H9 (cell line): Measurements from ENCODE around the gene CDH8. TPM values are rescaled to one million over a fixed set of nuclear protein-coding genes. Genes with fewer than 3 reads are reported as not detected.

Experiments used
- DNase-seq: peaks from one replicate; pipeline ENCODE4 v3.0.0-alpha.2; 2017
- H2AFZ ChIP-seq: one replicate; pipeline ENCODE4 v1.6.1; 2013; ENCODE audit warnings: mild to moderate bottlenecking, low read length, control low read depth, moderate library complexity
- H2AK5ac ChIP-seq: 2 replicates; pipeline ENCODE4 v1.6.1; 2013; ENCODE audit warnings: low read length, control low read depth, mixed read lengths; ENCODE audit not compliant: insufficient read length
- H2BK120ac ChIP-seq: one replicate; pipeline ENCODE4 v1.6.1; 2013; ENCODE audit warnings: low read depth, mild to moderate bottlenecking, low read length, control low read depth, inconsistent platforms; ENCODE audit not compliant: poor library complexity, severe bottlenecking
- H2BK12ac ChIP-seq: 2 replicates; pipeline ENCODE4 v1.6.1; 2013; ENCODE audit warnings: low read length, control low read depth, mixed read lengths, low read depth; ENCODE audit not compliant: insufficient read length
- H2BK15ac ChIP-seq: 2 replicates; pipeline ENCODE4 v1.6.1; 2013; ENCODE audit warnings: low read depth, low read length, control low read depth
- H2BK20ac ChIP-seq: one replicate; pipeline ENCODE4 v1.6.1; 2013; ENCODE audit warnings: low read depth, mild to moderate bottlenecking, low read length, control low read depth, inconsistent platforms; ENCODE audit not compliant: poor library complexity, severe bottlenecking
- H2BK5ac ChIP-seq: 2 replicates; pipeline ENCODE4 v1.6.1; 2013; ENCODE audit warnings: low read length, control low read depth, mixed read lengths; ENCODE audit not compliant: insufficient read length
- H3K14ac ChIP-seq: 2 replicates; pipeline ENCODE4 v1.6.1; 2013; ENCODE audit warnings: low read length, control low read depth; ENCODE audit not compliant: insufficient read depth
- H3K18ac ChIP-seq: 2 replicates; pipeline ENCODE4 v1.6.1; 2013; ENCODE audit warnings: low read depth, mild to moderate bottlenecking, mixed read lengths, low read length, control low read depth; ENCODE audit not compliant: insufficient read length
- H3K23ac ChIP-seq: 2 replicates; pipeline ENCODE4 v1.6.1; 2013; ENCODE audit warnings: low read length, control low read depth, mixed read lengths, low read depth; ENCODE audit not compliant: insufficient read length
- H3K23me2 ChIP-seq: 2 replicates; pipeline ENCODE4 v1.6.1; 2013; ENCODE audit warnings: low read depth, mild to moderate bottlenecking, mixed read lengths, low read length, control low read depth; ENCODE audit not compliant: insufficient read length, poor library complexity, severe bottlenecking
- H3K27ac ChIP-seq: 2 replicates; pipeline ENCODE4 v1.5.1; 2013; ENCODE audit warnings: low read length, control low read depth, mixed read lengths, low read depth; ENCODE audit not compliant: insufficient read length
- H3K27me3 ChIP-seq: 2 replicates; pipeline ENCODE4 v1.6.1; 2013; ENCODE audit warnings: low read length, control low read depth, inconsistent platforms; ENCODE audit not compliant: insufficient read depth
- H3K4ac ChIP-seq: 2 replicates; pipeline ENCODE4 v1.6.1; 2013; ENCODE audit warnings: low read depth, mild to moderate bottlenecking, control low read depth, inconsistent platforms, low read length, moderate library complexity
- H3K4me1 ChIP-seq: 2 replicates; pipeline ENCODE4 v1.6.1; 2013; ENCODE audit warnings: low read length, control low read depth, inconsistent platforms; ENCODE audit not compliant: insufficient read depth
- H3K4me2 ChIP-seq: 2 replicates; pipeline ENCODE4 v1.6.1; 2013; ENCODE audit warnings: low read length, control low read depth, mixed read lengths; ENCODE audit not compliant: insufficient read length, insufficient read depth
- H3K56ac ChIP-seq: 2 replicates; pipeline ENCODE4 v1.6.1; 2013; ENCODE audit warnings: low read depth, mild to moderate bottlenecking, mixed read lengths, low read length, control low read depth; ENCODE audit not compliant: insufficient read length
- H3K79me1 ChIP-seq: 2 replicates; pipeline ENCODE4 v1.6.1; 2013; ENCODE audit warnings: low read depth, mild to moderate bottlenecking, moderate library complexity, low read length, control low read depth, inconsistent platforms; ENCODE audit not compliant: insufficient read depth, poor library complexity, severe bottlenecking
- H3K79me2 ChIP-seq: 2 replicates; pipeline ENCODE4 v1.6.1; 2013; ENCODE audit warnings: low read length, control low read depth, inconsistent platforms; ENCODE audit not compliant: insufficient read depth
- H3K9ac ChIP-seq: 2 replicates; pipeline ENCODE4 v1.6.1; 2013; ENCODE audit warnings: low read length, control low read depth, mixed read lengths; ENCODE audit not compliant: insufficient read length; ENCODE audit errors: extremely low read depth
- H3K9me3 ChIP-seq: one replicate; pipeline ENCODE4 v1.6.1; 2013; ENCODE audit warnings: low read depth, low read length, inconsistent platforms; ENCODE audit not compliant: control insufficient read depth
- H3T11ph ChIP-seq: one replicate; pipeline ENCODE4 v1.6.1; 2013; ENCODE audit warnings: mild to moderate bottlenecking, low read length, control low read depth, inconsistent platforms
- H4K20me1 ChIP-seq: one replicate; pipeline ENCODE4 v1.6.1; 2013; ENCODE audit not compliant: control insufficient read depth, insufficient read length, insufficient read depth
- H4K5ac ChIP-seq: 2 replicates; pipeline ENCODE4 v1.6.1; 2013; ENCODE audit warnings: low read depth, mild to moderate bottlenecking, mixed read lengths, low read length, control low read depth; ENCODE audit not compliant: insufficient read length
- H4K8ac ChIP-seq: replicated peaks from 2 replicates; pipeline ENCODE4 v1.6.1; 2013; ENCODE audit warnings: low read length, control low read depth, mixed read lengths, low read depth; ENCODE audit not compliant: insufficient read length
- H4K91ac ChIP-seq: 2 replicates; pipeline ENCODE4 v1.6.1; 2013; ENCODE audit warnings: low read depth, mild to moderate bottlenecking, moderate library complexity, mixed read lengths, low read length, control low read depth; ENCODE audit not compliant: insufficient read length
- H3K27ac Mint-ChIP-seq, 3 experiments: 2 replicates in 2 of 3; 3 replicates in 1 of 3; pipeline ENCODE4 v1.8.0; 2020 to 2021; ENCODE audit warnings: mixed read lengths in 3 of 3, mild to moderate bottlenecking in 1 of 3, moderate library complexity in 1 of 3
- H3K27me3 Mint-ChIP-seq: 2 replicates; pipeline ENCODE4 v1.8.0; 2021; ENCODE audit warnings: low read depth, mild to moderate bottlenecking, moderate library complexity, mixed read lengths
- H3K36me3 Mint-ChIP-seq, 3 experiments: 2 replicates in 2 of 3; 3 replicates in 1 of 3; pipeline ENCODE4 v1.8.0; 2020 to 2021; ENCODE audit warnings: low read depth in 3 of 3, mixed read lengths in 3 of 3; ENCODE audit not compliant: insufficient read depth in 1 of 3
- H3K4me1 Mint-ChIP-seq, 2 experiments: 2 replicates each; pipeline ENCODE4 v1.8.0; 2020; ENCODE audit warnings: mixed read lengths in 2 of 2
- H3K4me3 Mint-ChIP-seq, 2 experiments: 2 replicates in 1 of 2; 3 replicates in 1 of 2; pipeline ENCODE4 v1.8.0; 2020 to 2021; ENCODE audit warnings: mild to moderate bottlenecking in 2 of 2, mixed read lengths in 2 of 2, moderate library complexity in 1 of 2
- H3K9me3 Mint-ChIP-seq, 2 experiments: 2 replicates in 1 of 2; 3 replicates in 1 of 2; pipeline ENCODE4 v1.8.0; 2020; ENCODE audit warnings: mild to moderate bottlenecking in 2 of 2, mixed read lengths in 2 of 2, moderate library complexity in 1 of 2
- WGBS: extraction: QIAGEN DNeasy Blood & Tissue Kit; methylation state at CpG from one replicate; pipeline ENCODE4 v1.1.7; 2013; ENCODE audit warnings: missing lambda C conversion rate, low lambda C conversion rate, mixed read lengths; ENCODE audit not compliant: insufficient read length; ENCODE audit errors: extremely low coverage; 5-methylcytosine and 5-hydroxymethylcytosine counted together
- total RNA-seq: library from RNA; stranded (reverse); gene quantifications from 2 replicates; pipeline ENCODE4 v1.2.1, GENCODE V29; 2021
- TF ChIP-seq, protein P1 (sequence below): fragments of 200-600 bp; sonication (generic); conservative IDR thresholded peaks from 3 replicates; pipeline ENCODE4 v1.8.0; 2021; ENCODE audit warnings: antibody characterized with exemption, mild to moderate bottlenecking

The CDH8 gene
- total RNA-seq, 1 experiment from 2014 or later: 12.0 TPM

DNA sequence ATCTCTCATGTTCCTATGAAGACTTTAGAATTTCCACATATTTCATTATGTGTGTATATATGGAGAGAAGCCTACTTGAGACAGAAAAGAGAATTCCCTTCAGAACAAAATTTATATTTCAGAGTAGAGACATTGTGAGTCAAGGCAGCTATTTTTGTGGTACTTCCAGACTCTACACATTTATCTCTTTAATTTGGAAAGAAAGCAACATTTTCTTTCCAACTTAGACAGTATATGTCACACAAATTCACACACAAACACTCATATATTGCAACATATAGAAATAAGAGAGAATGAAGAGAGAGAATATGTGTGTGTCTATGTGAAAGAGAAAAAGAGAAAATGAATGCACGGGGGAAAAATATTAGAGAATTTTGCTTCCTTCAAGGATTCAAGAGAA lies 158.8 kb downstream of the CDH8 start:
- Histone ChIP-seq H2BK20ac (no peak overlapping the region), H4K91ac (no peak overlapping the region), H4K5ac (no peak overlapping the region), H3K4me2 (no peak overlapping the region), H3K27ac (no peak overlapping the region), H2AFZ (no peak overlapping the region), H3K23ac (no peak overlapping the region), H3K23me2 (no peaks in the 10 kb centered on the region), H4K8ac (no peak overlapping the region), H3K79me1 (no peaks in the 10 kb centered on the region), H3K18ac (no peak overlapping the region), H2BK12ac (no peak overlapping the region), H3K9me3 (no peaks in the 10 kb centered on the region), H2BK15ac (no peak overlapping the region), H3K79me2 (no peaks in the 10 kb centered on the region), H3T11ph (no peak overlapping the region), H2BK5ac (no peak overlapping the region), H3K27me3 (no peaks in the 10 kb centered on the region), H3K14ac (no peak overlapping the region), H3K56ac (no peak overlapping the region), H3K4ac (no peak overlapping the region), H3K4me1 (no peaks in the 10 kb centered on the region), H4K20me1 (no peaks in the 10 kb centered on the region), H2AK5ac (no peak overlapping the region), H3K9ac (no peak overlapping the region), H2BK120ac (no peak overlapping the region)
- peaks cover 2 to 19% (median 14%) of the 10 kb centered on the region in 3 experiments; a peak in 4 of 7 replicates for H3K36me3 Mint-ChIP-seq
- H3K27ac Mint-ChIP-seq: no peak overlapping the region
- H3K27me3 Mint-ChIP-seq: no peaks in the 10 kb centered on the region
- H3K4me1 Mint-ChIP-seq: peaks cover 13 to 21% of the 10 kb centered on the region in 2 experiments
- H3K9me3 Mint-ChIP-seq: peaks cover 0 to 8% of the 10 kb centered on the region in 2 experiments; a peak in 2 of 5 replicates
- no peak overlapping the region for H3K4me3 Mint-ChIP-seq
- WGBS: no CpG with 5 or more reads among the region's 1 CpG
- no peak for DNase-seq
- TF ChIP-seq, protein P1, sequence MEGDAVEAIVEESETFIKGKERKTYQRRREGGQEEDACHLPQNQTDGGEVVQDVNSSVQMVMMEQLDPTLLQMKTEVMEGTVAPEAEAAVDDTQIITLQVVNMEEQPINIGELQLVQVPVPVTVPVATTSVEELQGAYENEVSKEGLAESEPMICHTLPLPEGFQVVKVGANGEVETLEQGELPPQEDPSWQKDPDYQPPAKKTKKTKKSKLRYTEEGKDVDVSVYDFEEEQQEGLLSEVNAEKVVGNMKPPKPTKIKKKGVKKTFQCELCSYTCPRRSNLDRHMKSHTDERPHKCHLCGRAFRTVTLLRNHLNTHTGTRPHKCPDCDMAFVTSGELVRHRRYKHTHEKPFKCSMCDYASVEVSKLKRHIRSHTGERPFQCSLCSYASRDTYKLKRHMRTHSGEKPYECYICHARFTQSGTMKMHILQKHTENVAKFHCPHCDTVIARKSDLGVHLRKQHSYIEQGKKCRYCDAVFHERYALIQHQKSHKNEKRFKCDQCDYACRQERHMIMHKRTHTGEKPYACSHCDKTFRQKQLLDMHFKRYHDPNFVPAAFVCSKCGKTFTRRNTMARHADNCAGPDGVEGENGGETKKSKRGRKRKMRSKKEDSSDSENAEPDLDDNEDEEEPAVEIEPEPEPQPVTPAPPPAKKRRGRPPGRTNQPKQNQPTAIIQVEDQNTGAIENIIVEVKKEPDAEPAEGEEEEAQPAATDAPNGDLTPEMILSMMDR: no peak
